ENCODE results near the gene NACC2.

- no peak for TF ChIP-seq CTCF (IDR thresholded peaks at IDR 0.05)
- no peak for TF ChIP-seq EZH2 (IDR thresholded peaks at IDR 0.05; ENCODE audit: borderline replicate concordance, insufficient read depth, low read depth, low read length, poor library complexity, severe bottlenecking)
Measured at GRCh38 chr9:136055715-136056545, 39.2 kb downstream of the NACC2 start.
